HCT116 (cell line): Measurements from ENCODE around the gene CABLES1. TPM values are rescaled to one million over a fixed set of nuclear protein-coding genes. Genes with fewer than 3 reads are reported as not detected.

Experiments used
- ATAC-seq: fragments of 200-7000 bp; cut with Tn5 transposase; 2 replicates; pipeline ENCODE4 v1.9.1; 2020; ENCODE audit warnings: mild to moderate bottlenecking, moderate library complexity
- BruUV-seq: library from RNA; stranded (reverse); fragments of 400-500 nt; replicated peaks from 2 replicates; lab custom pipeline; 2021; lab: Mats Ljungman, UMichigan
- CTCF ChIA-PET: fragments of 300-600 bp; sonication (Branson Sonifier 250); formaldehyde crosslinking; loops from one replicate; lab custom pipeline; 2021; ENCODE audit warnings: antibody characterized with exemption; lab: Charles Lee
- POLR2A ChIA-PET: fragments of 300-600, 350-600 bp; sonication (Branson Sonifier 250); formaldehyde crosslinking; loops from one replicate; lab custom pipeline; 2021; ENCODE audit warnings: antibody characterized with exemption; lab: Charles Lee
- RAD21 ChIA-PET, 2 experiments: fragments of 300-600 bp; sonication (Branson Sonifier 250); formaldehyde crosslinking; loops; one replicate each; lab custom pipeline; 2023; ENCODE audit warnings: low total read pairs in 2 of 2; ENCODE audit not compliant: uncharacterized antibody in 2 of 2, unreplicated experiment in 2 of 2, low non-redundant PET in 1 of 2; lab: Charles Lee
- DNase-seq: peaks from one replicate; pipeline ENCODE4 v3.0.0-alpha.2; 2010; ENCODE audit warnings: low read depth, low spot score
- H2AFZ ChIP-seq: fragments of 200-600 bp; shearing (Covaris generic), sonication (generic); 2 replicates; pipeline ENCODE4 v1.6.1; 2017; ENCODE audit warnings: low read depth, mixed run types, mixed read lengths, antibody characterized with exemption, low read length; ENCODE audit not compliant: poor library complexity, severe bottlenecking
- H3K27ac ChIP-seq: 2 replicates; pipeline ENCODE4 v1.5.1; 2012; ENCODE audit warnings: low read depth, low read length
- H3K27me3 ChIP-seq: fragments of 200-600 bp; sonication (generic); 2 replicates; pipeline ENCODE4 v1.6.1; 2016; ENCODE audit warnings: mixed run types, low read length, mixed read lengths; ENCODE audit not compliant: insufficient read depth
- H3K36me3 ChIP-seq, 2 experiments: fragments of 200-500 bp in 1 of 2; fragments of 200-600 bp in 1 of 2; sonication (Bioruptor generic) in 1 of 2; sonication (generic) in 1 of 2; 2 replicates each; pipeline versions ENCODE4 v1.5.1 to v1.6.1; 2014 to 2016; ENCODE audit warnings: low read length in 2 of 2, inconsistent platforms in 1 of 2, mixed read lengths in 1 of 2, mixed run types in 1 of 2; ENCODE audit not compliant: insufficient read depth in 2 of 2, control insufficient read depth in 1 of 2
- H3K4me1 ChIP-seq, 2 experiments: fragments of 200-600 bp in 1 of 2; sonication (generic) in 1 of 2; 2 replicates each; pipeline versions ENCODE4 v1.5.1 to v1.6.1; 2012 to 2017; ENCODE audit warnings: low read length in 2 of 2, inconsistent platforms in 1 of 2, mild to moderate bottlenecking in 1 of 2, mixed read lengths in 1 of 2, mixed run types in 1 of 2, moderate library complexity in 1 of 2; ENCODE audit not compliant: insufficient read depth in 2 of 2, control insufficient read depth in 1 of 2
- H3K4me2 ChIP-seq: fragments of 200-600 bp; sonication (generic); 2 replicates; pipeline ENCODE4 v1.6.1; 2017; ENCODE audit warnings: mixed run types, low read length, mixed read lengths
- H3K4me3 ChIP-seq, 2 experiments: fragments of 200-600 bp in 1 of 2; sonication (generic) in 1 of 2; replicated peaks in 1 of 2; 2 replicates each; pipeline ENCODE4 v1.5.1; 2011 to 2016; ENCODE audit warnings: low read length in 2 of 2, control low read depth in 1 of 2, low read depth in 1 of 2, mild to moderate bottlenecking in 1 of 2, mixed read lengths in 1 of 2, mixed run types in 1 of 2
- H3K79me2 ChIP-seq: fragments of 200-600 bp; sonication (generic); 2 replicates; pipeline ENCODE4 v1.6.1; 2017; ENCODE audit warnings: mild to moderate bottlenecking, mixed run types, low read length, moderate library complexity, mixed read lengths; ENCODE audit not compliant: insufficient read depth
- H3K9ac ChIP-seq: fragments of 200-600 bp; sonication (generic); 2 replicates; pipeline ENCODE4 v1.6.1; 2016; ENCODE audit warnings: low read length, mixed read lengths
- H3K9me2 ChIP-seq: fragments of 200-600 bp; sonication (generic), shearing (Covaris generic); 2 replicates; pipeline ENCODE4 v1.6.1; 2017; ENCODE audit warnings: mixed run types, mild to moderate bottlenecking, moderate library complexity; ENCODE audit not compliant: insufficient read depth
- H3K9me3 ChIP-seq, 2 experiments: fragments of 200-500 bp in 1 of 2; fragments of 200-600 bp in 1 of 2; sonication (Bioruptor generic) in 1 of 2; sonication (generic) in 1 of 2; 2 replicates each; pipeline ENCODE4 v1.6.1; 2014 to 2017; ENCODE audit warnings: low read length in 2 of 2, mixed read lengths in 2 of 2, inconsistent platforms in 1 of 2, low read depth in 1 of 2, mild to moderate bottlenecking in 1 of 2, mixed run types in 1 of 2, moderate library complexity in 1 of 2; ENCODE audit not compliant: control insufficient read depth in 1 of 2, insufficient read depth in 1 of 2
- H4K20me1 ChIP-seq: fragments of 200-600 bp; sonication (generic), shearing (Covaris generic); 2 replicates; pipeline ENCODE4 v1.6.1; 2017; ENCODE audit warnings: mixed run types, mild to moderate bottlenecking, moderate library complexity; ENCODE audit not compliant: insufficient read depth
- CEBPB ChIP-seq: IDR thresholded peaks from 2 replicates; pipeline ENCODE4 v1.6.1; 2012; ENCODE audit warnings: low read depth
- EGR1 ChIP-seq: IDR thresholded peaks from 2 replicates; pipeline ENCODE4 v1.6.1; 2012; ENCODE audit warnings: low read depth
- EZH2phosphoT487 ChIP-seq: fragments of 200-600 bp; IDR thresholded peaks from 2 replicates; pipeline ENCODE4 v1.6.1; 2018; ENCODE audit warnings: antibody characterized with exemption, borderline replicate concordance
- JUND ChIP-seq: IDR thresholded peaks from 2 replicates; pipeline ENCODE4 v1.6.1; 2012
- POLR2A ChIP-seq: IDR thresholded peaks from 2 replicates; pipeline ENCODE4 v1.7.0; 2011; ENCODE audit warnings: borderline replicate concordance; ENCODE audit not compliant: insufficient read depth, insufficient read length; ENCODE audit errors: extremely low read depth
- POLR2AphosphoS5 ChIP-seq: IDR thresholded peaks from 2 replicates; pipeline ENCODE4 v1.6.1; 2011; ENCODE audit warnings: mild to moderate bottlenecking, low read depth, low read length, moderate library complexity
- SP1 ChIP-seq: IDR thresholded peaks from 2 replicates; pipeline ENCODE4 v1.6.1; 2012; ENCODE audit warnings: low read depth
- YY1 ChIP-seq: IDR thresholded peaks from 2 replicates; pipeline ENCODE4 v1.6.1; 2011; ENCODE audit warnings: low read length, low read depth, moderate library complexity, mild to moderate bottlenecking; ENCODE audit not compliant: insufficient replicate concordance; ENCODE audit errors: extremely low read depth
- ZNF274 ChIP-seq: fragments of 200-500 bp; sonication (Bioruptor generic); IDR thresholded peaks from 2 replicates; pipeline ENCODE4 v1.6.1; 2014; ENCODE audit warnings: mild to moderate bottlenecking, low read depth, low read length, inconsistent platforms
- intact Hi-C: fragments of 100-400 bp; cut with micrococcal nuclease; formaldehyde crosslinking; loops from 2 replicates; pipeline ENCODE4 v1.10.0; 2022
- total RNA-seq: library from RNA; stranded (reverse); gene quantifications from one replicate; pipeline ENCODE4 v1.2.1, GENCODE V29; 2021; ENCODE audit not compliant: unreplicated experiment
- TF ChIP-seq, protein P1 (sequence below): IDR thresholded peaks from 2 replicates; pipeline ENCODE4 v1.6.1; 2012; ENCODE audit warnings: low read depth
- TF ChIP-seq, protein P2 (sequence below): IDR thresholded peaks from 2 replicates; pipeline ENCODE4 v1.6.1; 2012
- TF ChIP-seq, protein P3 (sequence below): IDR thresholded peaks from 2 replicates; pipeline ENCODE4 v1.6.1; 2012
- TF ChIP-seq, protein P4 (sequence below): IDR thresholded peaks from 2 replicates; pipeline ENCODE4 v1.6.1; 2011; ENCODE audit warnings: mild to moderate bottlenecking, low read length, moderate library complexity; ENCODE audit not compliant: insufficient replicate concordance; ENCODE audit errors: extremely low read depth

The CABLES1 gene
- total RNA-seq, 1 experiment from 2014 or later, result 7.7 TPM

DNA sequence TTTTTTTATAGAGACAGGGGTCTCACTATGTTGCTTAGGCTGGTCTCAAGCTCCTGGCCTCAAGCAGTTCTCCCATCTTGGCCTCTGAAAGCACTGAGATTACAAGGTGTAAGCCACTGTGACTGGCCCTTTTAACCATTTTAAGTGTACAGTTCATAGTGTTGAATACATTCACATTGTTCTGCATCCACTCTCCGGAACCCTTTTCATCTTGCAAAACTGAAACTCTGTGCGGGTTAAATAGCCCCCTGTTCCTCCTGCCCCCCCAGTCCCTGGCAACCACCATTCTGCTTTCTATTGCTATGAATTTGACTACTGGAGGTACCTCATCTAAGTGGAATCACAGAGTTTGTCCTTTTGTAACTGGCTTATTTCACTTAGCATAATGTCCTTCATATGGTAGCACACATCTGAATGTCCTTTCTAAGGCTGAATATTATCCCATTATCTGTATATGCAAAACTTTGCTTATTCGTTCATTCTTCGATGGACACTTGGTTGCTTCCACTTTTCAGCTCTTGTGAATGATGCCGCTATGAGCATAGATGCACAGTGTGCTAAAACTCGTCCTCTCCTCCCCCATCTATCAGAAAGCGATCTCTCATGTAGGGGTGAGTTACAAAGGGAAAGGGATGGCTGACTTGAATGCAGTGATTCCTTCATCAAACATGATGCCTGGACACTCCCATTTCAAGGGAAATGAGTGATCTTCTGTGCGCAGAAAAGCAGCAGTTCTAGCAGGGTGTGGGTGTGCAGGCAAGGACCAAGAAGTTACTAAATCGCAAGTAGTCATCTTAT, 30.2 kb downstream of the CABLES1 start:
- no peak overlapping the region for H2AFZ ChIP-seq
- no peak overlapping the region for H3K4me3 ChIP-seq
- no peaks in the 10 kb centered on the region for H3K9me2 ChIP-seq
- ChIA-PET RAD21 (no interaction called here), CTCF (no interaction called here), POLR2A (no interaction called here)
- intact Hi-C loops, result no loop called here
- no peaks in the 10 kb centered on the region for H3K4me1 ChIP-seq
- no peak overlapping the region for H3K9ac ChIP-seq
- no peaks in the 10 kb centered on the region for H3K27me3 ChIP-seq
- no peaks in the 10 kb centered on the region for H4K20me1 ChIP-seq
- no peaks in the 10 kb centered on the region; the same call in 1 of the 2 replicates for H3K79me2 ChIP-seq
- H3K9me3 ChIP-seq, result no peaks in the 10 kb centered on the region
- TF ChIP-seq YY1 (no peak), EZH2phosphoT487 (no peak), POLR2A (no peak), CEBPB (no peak), EGR1 (no peak), ZNF274 (no peak), JUND (no peak), POLR2AphosphoS5 (no peak), SP1 (no peak)
- TF ChIP-seq, protein P1, sequence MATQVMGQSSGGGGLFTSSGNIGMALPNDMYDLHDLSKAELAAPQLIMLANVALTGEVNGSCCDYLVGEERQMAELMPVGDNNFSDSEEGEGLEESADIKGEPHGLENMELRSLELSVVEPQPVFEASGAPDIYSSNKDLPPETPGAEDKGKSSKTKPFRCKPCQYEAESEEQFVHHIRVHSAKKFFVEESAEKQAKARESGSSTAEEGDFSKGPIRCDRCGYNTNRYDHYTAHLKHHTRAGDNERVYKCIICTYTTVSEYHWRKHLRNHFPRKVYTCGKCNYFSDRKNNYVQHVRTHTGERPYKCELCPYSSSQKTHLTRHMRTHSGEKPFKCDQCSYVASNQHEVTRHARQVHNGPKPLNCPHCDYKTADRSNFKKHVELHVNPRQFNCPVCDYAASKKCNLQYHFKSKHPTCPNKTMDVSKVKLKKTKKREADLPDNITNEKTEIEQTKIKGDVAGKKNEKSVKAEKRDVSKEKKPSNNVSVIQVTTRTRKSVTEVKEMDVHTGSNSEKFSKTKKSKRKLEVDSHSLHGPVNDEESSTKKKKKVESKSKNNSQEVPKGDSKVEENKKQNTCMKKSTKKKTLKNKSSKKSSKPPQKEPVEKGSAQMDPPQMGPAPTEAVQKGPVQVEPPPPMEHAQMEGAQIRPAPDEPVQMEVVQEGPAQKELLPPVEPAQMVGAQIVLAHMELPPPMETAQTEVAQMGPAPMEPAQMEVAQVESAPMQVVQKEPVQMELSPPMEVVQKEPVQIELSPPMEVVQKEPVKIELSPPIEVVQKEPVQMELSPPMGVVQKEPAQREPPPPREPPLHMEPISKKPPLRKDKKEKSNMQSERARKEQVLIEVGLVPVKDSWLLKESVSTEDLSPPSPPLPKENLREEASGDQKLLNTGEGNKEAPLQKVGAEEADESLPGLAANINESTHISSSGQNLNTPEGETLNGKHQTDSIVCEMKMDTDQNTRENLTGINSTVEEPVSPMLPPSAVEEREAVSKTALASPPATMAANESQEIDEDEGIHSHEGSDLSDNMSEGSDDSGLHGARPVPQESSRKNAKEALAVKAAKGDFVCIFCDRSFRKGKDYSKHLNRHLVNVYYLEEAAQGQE, result no peak
- TF ChIP-seq, protein P2, sequence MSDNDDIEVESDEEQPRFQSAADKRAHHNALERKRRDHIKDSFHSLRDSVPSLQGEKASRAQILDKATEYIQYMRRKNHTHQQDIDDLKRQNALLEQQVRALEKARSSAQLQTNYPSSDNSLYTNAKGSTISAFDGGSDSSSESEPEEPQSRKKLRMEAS, result no peak
- TF ChIP-seq, protein P3, sequence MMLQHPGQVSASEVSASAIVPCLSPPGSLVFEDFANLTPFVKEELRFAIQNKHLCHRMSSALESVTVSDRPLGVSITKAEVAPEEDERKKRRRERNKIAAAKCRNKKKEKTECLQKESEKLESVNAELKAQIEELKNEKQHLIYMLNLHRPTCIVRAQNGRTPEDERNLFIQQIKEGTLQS, result no peak
- TF ChIP-seq, protein P4, sequence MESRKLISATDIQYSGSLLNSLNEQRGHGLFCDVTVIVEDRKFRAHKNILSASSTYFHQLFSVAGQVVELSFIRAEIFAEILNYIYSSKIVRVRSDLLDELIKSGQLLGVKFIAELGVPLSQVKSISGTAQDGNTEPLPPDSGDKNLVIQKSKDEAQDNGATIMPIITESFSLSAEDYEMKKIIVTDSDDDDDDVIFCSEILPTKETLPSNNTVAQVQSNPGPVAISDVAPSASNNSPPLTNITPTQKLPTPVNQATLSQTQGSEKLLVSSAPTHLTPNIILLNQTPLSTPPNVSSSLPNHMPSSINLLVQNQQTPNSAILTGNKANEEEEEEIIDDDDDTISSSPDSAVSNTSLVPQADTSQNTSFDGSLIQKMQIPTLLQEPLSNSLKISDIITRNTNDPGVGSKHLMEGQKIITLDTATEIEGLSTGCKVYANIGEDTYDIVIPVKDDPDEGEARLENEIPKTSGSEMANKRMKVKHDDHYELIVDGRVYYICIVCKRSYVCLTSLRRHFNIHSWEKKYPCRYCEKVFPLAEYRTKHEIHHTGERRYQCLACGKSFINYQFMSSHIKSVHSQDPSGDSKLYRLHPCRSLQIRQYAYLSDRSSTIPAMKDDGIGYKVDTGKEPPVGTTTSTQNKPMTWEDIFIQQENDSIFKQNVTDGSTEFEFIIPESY, result no peak
- no peak overlapping the region for H3K4me2 ChIP-seq
- DNase-seq (no peak), ATAC-seq (no peak)
- no peak overlapping the region for H3K27ac ChIP-seq
- BruUV-seq, result no TSS peak
- no peaks in the 10 kb centered on the region for H3K36me3 ChIP-seq
